Epithelial cell of proximal tubule (primary cell): ENCODE data around the gene GNAI3. TPM values are rescaled to one million over a fixed set of nuclear protein-coding genes. Genes with fewer than 3 reads are reported as not detected.
A peak's percentile ranks its signal among the peaks of the same experiment; 100 is the strongest.
"Not testable (repeated sequence)": the region's sequence is repeated elsewhere in the genome, so short reads cannot be mapped to it uniquely, and the experiment has no call there.

Experiments
- DNase-seq: peaks from one replicate; pipeline ENCODE4 v3.0.0-alpha.2; 2011; ENCODE audit warnings: low read depth
- H3K4me3 ChIP-seq: 2 replicates; pipeline ENCODE4 v1.5.1; 2011; ENCODE audit warnings: low read depth, mild to moderate bottlenecking, low read length
- total RNA-seq: library from RNA; depleted of rRNA; stranded (reverse); fragments of >200 nt; gene quantifications from 2 replicates; pipeline ENCODE4 v1.2.3, GENCODE V29; 2015
- TF ChIP-seq, protein P1 (sequence below): conservative IDR thresholded peaks from 2 replicates; pipeline ENCODE4 v1.5.1; 2012; ENCODE audit warnings: low read depth, mild to moderate bottlenecking, low read length

GNAI3 gene
- total RNA-seq, 1 donor from 2014 or later: 12.7 TPM

GRCh38 chr1:109655615-109656519 lies 107.5 kb downstream of the GNAI3 start, which contains the start of gene GSTM4:
GSTM4 (plus strand) TSS chr1:109656099; CDS start chr1:109656390, 291 bp downstream.
- no peak for DNase-seq
- TF ChIP-seq, protein P1, sequence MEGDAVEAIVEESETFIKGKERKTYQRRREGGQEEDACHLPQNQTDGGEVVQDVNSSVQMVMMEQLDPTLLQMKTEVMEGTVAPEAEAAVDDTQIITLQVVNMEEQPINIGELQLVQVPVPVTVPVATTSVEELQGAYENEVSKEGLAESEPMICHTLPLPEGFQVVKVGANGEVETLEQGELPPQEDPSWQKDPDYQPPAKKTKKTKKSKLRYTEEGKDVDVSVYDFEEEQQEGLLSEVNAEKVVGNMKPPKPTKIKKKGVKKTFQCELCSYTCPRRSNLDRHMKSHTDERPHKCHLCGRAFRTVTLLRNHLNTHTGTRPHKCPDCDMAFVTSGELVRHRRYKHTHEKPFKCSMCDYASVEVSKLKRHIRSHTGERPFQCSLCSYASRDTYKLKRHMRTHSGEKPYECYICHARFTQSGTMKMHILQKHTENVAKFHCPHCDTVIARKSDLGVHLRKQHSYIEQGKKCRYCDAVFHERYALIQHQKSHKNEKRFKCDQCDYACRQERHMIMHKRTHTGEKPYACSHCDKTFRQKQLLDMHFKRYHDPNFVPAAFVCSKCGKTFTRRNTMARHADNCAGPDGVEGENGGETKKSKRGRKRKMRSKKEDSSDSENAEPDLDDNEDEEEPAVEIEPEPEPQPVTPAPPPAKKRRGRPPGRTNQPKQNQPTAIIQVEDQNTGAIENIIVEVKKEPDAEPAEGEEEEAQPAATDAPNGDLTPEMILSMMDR: no peak
- peak within 1 kb of the TSS; percentile 75 for H3K4me3 ChIP-seq

GRCh38 chr1:109657395-109657794 lies 109.0 kb downstream of the GNAI3 start:
- TF ChIP-seq, protein P1: no peak
- DNase-seq: no peak

GRCh38 chr1:109657970-109658369 lies 109.6 kb downstream of the GNAI3 start:
- no peak for DNase-seq
- no peak overlapping the region for H3K4me3 ChIP-seq
- TF ChIP-seq, protein P1: no peak

More at GRCh38 chr1:109657395-109657794, 109.0 kb downstream of the GNAI3 start:
- H3K4me3 ChIP-seq: no peak overlapping the region

DNA sequence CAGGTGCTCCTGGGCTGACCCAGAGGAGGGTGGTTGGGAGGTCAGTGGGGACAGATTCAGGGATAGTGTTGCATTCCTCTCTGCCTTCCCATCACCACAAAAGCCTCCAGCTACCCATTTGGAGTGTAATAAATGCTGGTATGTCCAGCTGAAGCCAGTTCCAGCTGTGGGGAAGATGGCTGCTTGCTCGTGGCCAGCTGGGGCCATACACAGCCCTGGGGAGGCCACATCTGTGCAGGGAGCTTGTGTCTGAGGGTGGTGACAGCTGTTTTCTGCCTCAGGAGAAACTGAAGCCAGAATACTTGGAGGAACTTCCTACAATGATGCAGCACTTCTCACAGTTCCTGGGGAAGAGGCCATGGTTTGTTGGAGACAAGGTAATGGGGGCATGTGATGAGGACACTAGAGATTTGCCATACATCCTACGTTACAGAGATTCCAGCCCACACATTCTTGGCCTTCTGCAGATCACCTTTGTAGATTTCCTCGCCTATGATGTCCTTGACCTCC lies 110.2 kb downstream of the GNAI3 start:
- no peak overlapping the region for H3K4me3 ChIP-seq
- TF ChIP-seq, protein P1: no peak
- no peak for DNase-seq

- TF ChIP-seq, protein P1: no peak
- no peak for DNase-seq
- no peak overlapping the region for H3K4me3 ChIP-seq
Observed at GRCh38 chr1:109659145-109659544, 110.7 kb downstream of the GNAI3 start.

GRCh38 chr1:109659997-109660690 lies 111.7 kb downstream of the GNAI3 start:
- TF ChIP-seq, protein P1: no peak
- no peak for DNase-seq
- no peak overlapping the region for H3K4me3 ChIP-seq

GRCh38 chr1:109660691-109661026 lies 112.2 kb downstream of the GNAI3 start:
- H3K4me3 ChIP-seq, DNase-seq: not testable (repeated sequence)
